B cell (primary cell): Measurements from ENCODE around the gene ATXN2L. TPM values are rescaled to one million over a fixed set of nuclear protein-coding genes. Genes with fewer than 3 reads are reported as not detected.

Source experiments
- ATAC-seq: fragments of 200-7000 bp; cut with Tn5 transposase; one replicate; pipeline ENCODE4 v1.10.0; 2021; ENCODE audit warnings: low read depth, mild to moderate bottlenecking, moderate number of reproducible peaks, moderate library complexity
- CTCF ChIA-PET: fragments of 350-600 bp; sonication (Branson Sonifier 250); formaldehyde crosslinking; loops from one replicate; lab custom pipeline; 2021; ENCODE audit warnings: antibody characterized with exemption, inconsistent platforms; lab: Charles Lee
- POLR2A ChIA-PET: fragments of 350-600 bp; sonication (Branson Sonifier 250); formaldehyde crosslinking; loops from one replicate; lab custom pipeline; 2021; ENCODE audit warnings: antibody characterized with exemption; lab: Charles Lee
- DNase-seq: peaks from one replicate; pipeline ENCODE4 v3.0.0; 2013
- H2AFZ ChIP-seq: 2 replicates; pipeline ENCODE4 v1.6.1; 2012; ENCODE audit warnings: mild to moderate bottlenecking, low read depth, low read length; ENCODE audit not compliant: insufficient read depth, poor library complexity, severe bottlenecking
- H3K27ac ChIP-seq, 2 donors: 1 replicate in 1 of 2; 2 replicates in 1 of 2; pipeline ENCODE4 v1.5.1; 2012 to 2013; ENCODE audit warnings: low read length in 2 of 2, mild to moderate bottlenecking in 2 of 2, moderate library complexity in 1 of 2
- H3K27me3 ChIP-seq, 4 experiments: fragments of 200-600 bp in 1 of 4; sonication (generic) in 1 of 4; replicated peaks in 1 of 4; 1 replicate in 2 of 4; 2 replicates in 2 of 4; pipeline versions ENCODE4 v1.6.1 to v1.7.0; 2013 to 2016; ENCODE audit warnings: low read length in 3 of 4, mild to moderate bottlenecking in 2 of 4, mixed read lengths in 1 of 4, moderate library complexity in 1 of 4; ENCODE audit not compliant: insufficient read depth in 4 of 4, control insufficient read depth in 3 of 4; ENCODE audit errors: control extremely low read depth in 1 of 4
- H3K36me3 ChIP-seq, 2 experiments: replicated peaks in 1 of 2; 1 replicate in 1 of 2; 2 replicates in 1 of 2; pipeline versions ENCODE4 v1.6.1 to v1.7.1; 2013; ENCODE audit warnings: low read length in 1 of 2; ENCODE audit not compliant: insufficient read depth in 2 of 2, control insufficient read depth in 1 of 2; ENCODE audit errors: control extremely low read depth in 1 of 2, extremely low read depth in 1 of 2
- H3K4me1 ChIP-seq, 2 donors: fragments of 200-600 bp in 1 of 2; sonication (generic) in 1 of 2; 1 replicate in 1 of 2; 2 replicates in 1 of 2; pipeline versions ENCODE4 v1.5.1 to v1.6.1; 2013 to 2017; ENCODE audit warnings: low read length in 2 of 2; ENCODE audit not compliant: control insufficient read depth in 2 of 2, insufficient read depth in 2 of 2
- H3K4me2 ChIP-seq: replicated peaks from 2 replicates; pipeline ENCODE3; 2012; ENCODE audit warnings: mild to moderate bottlenecking, low read depth, low read length; ENCODE audit not compliant: poor library complexity, severe bottlenecking
- H3K4me3 ChIP-seq, 5 experiments: fragments of 200-600 bp in 1 of 5; sonication (generic) in 1 of 5; 1 replicate in 3 of 5; 2 replicates in 2 of 5; pipeline versions ENCODE4 v1.5.1 to v1.7.0; 2011 to 2016; ENCODE audit warnings: low read length in 4 of 5, mild to moderate bottlenecking in 4 of 5, low read depth in 2 of 5, control low read depth in 1 of 5, moderate library complexity in 1 of 5; ENCODE audit not compliant: insufficient read depth in 1 of 5; ENCODE audit errors: control extremely low read depth in 1 of 5, extremely low read depth in 1 of 5
- H3K79me2 ChIP-seq: fragments of 200-600 bp; sonication (generic); one replicate; pipeline ENCODE4 v1.6.0; 2016; ENCODE audit warnings: low read length; ENCODE audit not compliant: control insufficient read depth, insufficient read depth
- H3K9ac ChIP-seq: fragments of 200-600 bp; sonication (generic); 2 replicates; pipeline ENCODE4 v1.6.1; 2017; ENCODE audit warnings: mild to moderate bottlenecking, low read length, moderate library complexity
- H3K9me3 ChIP-seq, 3 donors: one replicate each; pipeline versions ENCODE4 v1.6.1 to v1.7.1; 2013; ENCODE audit warnings: low read length in 2 of 3; ENCODE audit not compliant: control insufficient read depth in 2 of 3, insufficient read depth in 1 of 3; ENCODE audit errors: control extremely low read depth in 1 of 3
- H4K20me1 ChIP-seq: 2 replicates; pipeline ENCODE4 v1.6.0; 2012; ENCODE audit warnings: mild to moderate bottlenecking, low read length; ENCODE audit not compliant: insufficient read depth, control insufficient read depth, poor library complexity, severe bottlenecking
- H3K27ac Mint-ChIP-seq: one replicate; pipeline ENCODE4 v1.8.0; 2021; ENCODE audit warnings: mixed read lengths
- H3K27me3 Mint-ChIP-seq: one replicate; pipeline ENCODE4 v1.8.0; 2021; ENCODE audit warnings: mixed read lengths
- H3K4me1 Mint-ChIP-seq: one replicate; pipeline ENCODE4 v1.8.0; 2021; ENCODE audit warnings: mixed read lengths
- H3K4me3 Mint-ChIP-seq: one replicate; pipeline ENCODE4 v1.8.0; 2021; ENCODE audit warnings: mixed read lengths
- H3K9me3 Mint-ChIP-seq: one replicate; pipeline ENCODE4 v1.8.0; 2022; ENCODE audit warnings: mixed read lengths; ENCODE audit not compliant: insufficient read depth
- EZH2 ChIP-seq: IDR thresholded peaks from 2 replicates; pipeline ENCODE4 v1.6.1; 2012; ENCODE audit warnings: borderline replicate concordance, low read depth, mild to moderate bottlenecking, moderate library complexity, low read length; ENCODE audit not compliant: insufficient read depth, poor library complexity, severe bottlenecking
- WGBS: methylation state at CpG from one replicate; pipeline ENCODE4 v1.1.5; 2013; ENCODE audit warnings: missing lambda C conversion rate; ENCODE audit not compliant: insufficient coverage; 5-methylcytosine and 5-hydroxymethylcytosine counted together
- intact Hi-C: fragments of 100-400 bp; cut with micrococcal nuclease; formaldehyde crosslinking; loops from one replicate; pipeline ENCODE4 v1.10.0; 2022
- polyA plus RNA-seq: library from polyadenylated mRNA; depleted of rRNA; stranded (reverse); fragments of >200 nt; gene quantifications from 2 replicates; pipeline ENCODE4 v1.2.3, GENCODE V29; 2012
- total RNA-seq, 2 donors: library from RNA; stranded (reverse); fragments of 120-200 nt in 1 of 2; gene quantifications; 1 replicate in 1 of 2; 2 replicates in 1 of 2; pipeline versions ENCODE4 v1.2.3 to v1.2.4, GENCODE V29; 2013 to 2022
- TF ChIP-seq, protein P1 (sequence below): fragments of 200-600 bp; IDR thresholded peaks from one replicate; pipeline ENCODE4 v1.8.0; 2022; ENCODE audit warnings: antibody characterized with exemption, mild to moderate bottlenecking

ATXN2L gene
- total and polyA plus RNA-seq, 2 donors (not counting 1 experiment from before 2014, with no cell fraction given) = 157 to 289 TPM

DNA sequence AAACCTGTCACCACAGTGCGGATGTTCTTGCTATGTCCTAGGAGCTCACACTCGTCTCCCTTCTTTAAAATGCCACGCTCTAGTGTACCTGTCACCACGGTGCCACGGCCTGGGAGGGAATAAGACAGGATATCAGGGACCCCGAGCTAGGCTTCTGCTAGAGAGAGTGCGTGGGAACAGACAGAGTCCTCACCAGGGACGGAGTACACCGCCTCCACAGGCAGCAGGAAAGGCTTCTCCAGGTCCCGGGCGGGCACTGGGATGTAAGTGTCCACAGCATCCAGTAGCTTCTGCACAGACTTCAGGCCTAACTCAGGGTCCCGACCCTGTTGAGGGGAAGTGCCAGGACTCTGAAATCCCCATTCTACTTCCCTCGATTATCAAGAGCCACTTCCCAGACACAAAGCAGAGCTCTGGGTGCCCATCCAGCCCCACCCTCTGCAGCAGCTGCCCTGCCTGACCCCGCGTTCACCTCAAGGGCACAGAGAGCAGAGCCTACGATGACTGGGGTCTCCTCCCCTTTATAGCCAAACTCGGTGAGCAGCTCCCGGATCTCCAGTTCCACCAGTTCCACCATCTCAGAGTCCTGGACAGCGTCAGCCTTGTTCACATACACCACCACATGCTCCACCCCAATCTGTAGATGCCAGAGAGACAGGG, 21.6 kb downstream of the ATXN2L start:
- H3K27me3 Mint-ChIP-seq = no peaks in the 10 kb centered on the region
- ATAC-seq = no peak
- 94% methylated on average over 17 of the region's 19 CpGs for WGBS

More for the DNA sequence above, 21.6 kb downstream of the ATXN2L start:
- no peak for DNase-seq
- POLR2A ChIA-PET = interaction anchor here (0.8 to 5.1 kb wide), 2 partner anchors 19 to 21 kb away, joined by 6 to 56 read pairs; partner anchors contain the start of genes ATXN2L and SH2B1
- Histone ChIP-seq H3K4me1 (peaks cover 18 to 26% of the 10 kb centered on the region in 2 donors), H3K4me3 (no peak overlapping the region), H3K9me3 (no peaks in the 10 kb centered on the region), H3K4me2 (peak overlapping the region; percentile 89), H3K27ac (no peak overlapping the region), H2AFZ (no peak overlapping the region), H3K79me2 (peaks cover 42% of the 10 kb centered on the region), H4K20me1 (peaks cover 19% of the 10 kb centered on the region), H3K9ac (no peak overlapping the region), H3K27me3 (no peaks in the 10 kb centered on the region), H3K36me3 (peaks cover 4 to 35% of the 10 kb centered on the region in 2 experiments)
- H3K27ac Mint-ChIP-seq = peak overlapping the region; percentile 26
- CTCF ChIA-PET = interaction anchor here (0.6 to 1.7 kb wide), 2 partner anchors 72 to 101 kb away, joined by 4 to 6 read pairs; no protein-coding TSS in a partner anchor
- peak overlapping the region; percentile 91 for H3K4me3 Mint-ChIP-seq
- intact Hi-C loops = no loop called here
- H3K9me3 Mint-ChIP-seq = no peaks in the 10 kb centered on the region
- peaks cover 30% of the 10 kb centered on the region for H3K4me1 Mint-ChIP-seq
- no peak for TF ChIP-seq EZH2
- TF ChIP-seq, protein P1, sequence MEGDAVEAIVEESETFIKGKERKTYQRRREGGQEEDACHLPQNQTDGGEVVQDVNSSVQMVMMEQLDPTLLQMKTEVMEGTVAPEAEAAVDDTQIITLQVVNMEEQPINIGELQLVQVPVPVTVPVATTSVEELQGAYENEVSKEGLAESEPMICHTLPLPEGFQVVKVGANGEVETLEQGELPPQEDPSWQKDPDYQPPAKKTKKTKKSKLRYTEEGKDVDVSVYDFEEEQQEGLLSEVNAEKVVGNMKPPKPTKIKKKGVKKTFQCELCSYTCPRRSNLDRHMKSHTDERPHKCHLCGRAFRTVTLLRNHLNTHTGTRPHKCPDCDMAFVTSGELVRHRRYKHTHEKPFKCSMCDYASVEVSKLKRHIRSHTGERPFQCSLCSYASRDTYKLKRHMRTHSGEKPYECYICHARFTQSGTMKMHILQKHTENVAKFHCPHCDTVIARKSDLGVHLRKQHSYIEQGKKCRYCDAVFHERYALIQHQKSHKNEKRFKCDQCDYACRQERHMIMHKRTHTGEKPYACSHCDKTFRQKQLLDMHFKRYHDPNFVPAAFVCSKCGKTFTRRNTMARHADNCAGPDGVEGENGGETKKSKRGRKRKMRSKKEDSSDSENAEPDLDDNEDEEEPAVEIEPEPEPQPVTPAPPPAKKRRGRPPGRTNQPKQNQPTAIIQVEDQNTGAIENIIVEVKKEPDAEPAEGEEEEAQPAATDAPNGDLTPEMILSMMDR = no peak
